Hematopoietic multipotent progenitor cell treated with erythropoietin and hydrocortisone succinate and interleukin-3 and kit ligand, for 15 days (in vitro differentiated cells): ENCODE measurements around the gene CST9.
"Not testable (repeated sequence)": the region's sequence is repeated elsewhere in the genome, so short reads cannot be mapped to it uniquely, and the experiment has no call there.

Experiments
- DNase-seq: peaks from one replicate; pipeline ENCODE4 v3.0.0-alpha.2; 2015; ENCODE audit warnings: low spot score

CST9 gene

DNA sequence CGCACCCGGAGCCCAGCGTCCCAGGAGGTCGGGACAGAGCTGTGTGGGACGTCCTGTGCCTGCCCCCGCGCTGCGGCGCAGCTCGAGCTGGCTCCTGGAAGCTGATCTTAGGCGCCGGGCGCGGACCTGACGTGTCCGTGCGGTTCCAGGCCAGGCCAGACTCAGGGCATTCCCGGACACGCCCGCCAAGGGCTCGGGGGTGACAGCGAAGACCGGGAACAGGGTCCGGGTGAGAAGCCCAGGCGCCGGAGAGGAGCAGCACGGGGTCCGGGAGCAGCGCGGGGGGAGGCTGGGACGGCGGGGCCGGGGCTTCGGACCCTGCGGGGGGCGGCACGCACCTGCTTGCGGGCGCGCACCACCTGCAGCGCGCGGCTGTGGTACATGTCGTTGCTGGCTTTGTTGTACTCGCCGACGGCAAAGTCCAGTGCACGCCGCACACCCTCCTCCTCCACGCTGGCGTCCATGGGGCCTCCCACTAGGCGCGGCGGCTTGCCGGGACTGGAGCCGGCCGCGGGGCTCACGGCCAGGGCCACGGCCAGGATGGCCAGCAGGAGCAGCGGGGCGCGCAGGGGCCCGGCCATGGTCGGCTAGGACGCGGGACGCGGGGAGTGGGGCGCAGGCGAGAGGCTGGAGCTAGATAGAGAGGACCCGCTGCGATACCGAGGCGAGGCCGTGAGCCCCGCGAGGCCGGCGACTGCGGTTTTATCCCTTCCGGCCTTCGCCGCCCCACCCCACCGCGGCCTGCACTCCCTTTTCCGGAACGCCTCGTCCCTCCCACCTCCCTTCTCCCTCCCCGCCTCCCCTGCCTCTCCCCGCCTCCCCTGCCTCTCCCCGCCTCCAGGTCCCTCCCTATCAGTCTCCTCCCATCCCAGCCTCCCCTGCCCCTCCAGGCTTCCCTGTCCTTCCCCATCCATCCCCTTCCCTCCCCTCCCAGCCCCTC, 31.8 kb upstream of the CST9 start, which contains the start of gene CST3:
CST3 (minus strand) TSS at position 674 of the 940 bp plus-strand sequence; CDS start at position 581, 93 bp downstream.
- DNase-seq: peak; percentile 58

DNA sequence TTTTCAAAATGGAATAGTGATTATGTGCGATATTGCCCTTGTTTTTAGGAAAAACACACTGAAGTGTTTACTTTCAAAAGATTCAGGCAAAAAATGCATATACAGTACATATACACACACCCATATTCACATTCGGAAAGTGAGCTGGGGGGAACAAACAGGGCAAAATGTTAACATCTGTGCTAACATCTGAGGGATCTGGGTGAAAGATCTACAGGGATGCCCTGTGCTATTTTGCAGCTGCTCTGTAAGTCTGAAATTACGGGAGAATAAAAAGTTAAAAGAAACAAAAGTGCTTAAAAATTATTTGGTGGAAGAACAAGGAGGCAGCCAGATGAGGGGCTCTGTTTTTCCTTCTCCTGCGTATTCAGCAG, 31.2 kb upstream of the CST9 start:
- DNase-seq: no peak

DNA sequence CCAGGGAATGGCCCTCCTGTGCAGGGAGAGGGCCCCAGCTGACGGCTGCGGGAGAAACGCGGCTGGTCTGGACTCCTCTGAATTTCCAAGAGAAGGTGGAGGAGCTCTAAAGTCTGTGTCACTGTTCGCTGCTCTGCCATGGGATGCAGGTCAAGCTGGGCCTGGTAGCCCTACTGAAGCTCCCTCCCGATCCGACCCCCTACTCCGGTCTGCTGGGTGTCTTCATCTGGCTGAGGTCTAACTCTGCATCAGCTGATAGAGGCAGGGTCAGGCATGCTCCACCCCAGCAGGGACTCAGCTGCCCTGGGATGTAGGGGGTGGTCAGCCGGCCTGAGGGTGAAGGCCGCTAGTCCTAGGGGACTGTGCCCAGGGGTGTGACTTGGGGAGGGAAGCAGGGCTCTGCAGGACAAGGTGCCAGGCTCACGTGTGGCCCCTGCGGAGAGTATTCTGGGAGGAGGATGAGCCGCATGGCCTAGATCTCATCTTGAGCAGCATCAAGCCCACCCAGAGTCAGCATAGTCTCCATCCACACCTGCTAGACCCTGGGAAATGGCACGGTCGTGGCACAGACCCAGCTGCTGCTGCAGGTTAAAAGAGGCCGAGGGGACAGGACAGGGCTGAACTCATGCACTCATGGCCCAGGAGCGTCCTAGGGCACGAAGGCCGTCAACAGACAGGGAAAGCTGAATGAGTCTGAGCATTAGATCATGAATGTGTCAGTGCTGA, 30.6 kb upstream of the CST9 start:
- DNase-seq: no peak

DNA sequence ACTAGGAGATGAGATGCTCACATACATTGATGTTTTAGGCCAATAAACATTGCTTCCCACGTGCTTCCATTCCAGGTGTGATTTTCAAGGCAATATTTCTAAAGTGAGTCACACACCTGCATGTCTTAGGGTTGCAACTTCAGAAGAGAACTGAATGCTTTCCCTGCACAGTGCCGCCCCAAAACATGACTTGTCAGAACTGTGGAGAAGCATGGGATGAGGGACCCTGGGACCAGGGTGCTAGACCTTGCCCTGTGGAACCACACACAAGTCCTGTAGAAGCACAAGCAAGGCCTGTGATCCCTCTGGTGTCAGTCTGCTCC, 30.0 kb upstream of the CST9 start:
- DNase-seq: not testable (repeated sequence)

DNA sequence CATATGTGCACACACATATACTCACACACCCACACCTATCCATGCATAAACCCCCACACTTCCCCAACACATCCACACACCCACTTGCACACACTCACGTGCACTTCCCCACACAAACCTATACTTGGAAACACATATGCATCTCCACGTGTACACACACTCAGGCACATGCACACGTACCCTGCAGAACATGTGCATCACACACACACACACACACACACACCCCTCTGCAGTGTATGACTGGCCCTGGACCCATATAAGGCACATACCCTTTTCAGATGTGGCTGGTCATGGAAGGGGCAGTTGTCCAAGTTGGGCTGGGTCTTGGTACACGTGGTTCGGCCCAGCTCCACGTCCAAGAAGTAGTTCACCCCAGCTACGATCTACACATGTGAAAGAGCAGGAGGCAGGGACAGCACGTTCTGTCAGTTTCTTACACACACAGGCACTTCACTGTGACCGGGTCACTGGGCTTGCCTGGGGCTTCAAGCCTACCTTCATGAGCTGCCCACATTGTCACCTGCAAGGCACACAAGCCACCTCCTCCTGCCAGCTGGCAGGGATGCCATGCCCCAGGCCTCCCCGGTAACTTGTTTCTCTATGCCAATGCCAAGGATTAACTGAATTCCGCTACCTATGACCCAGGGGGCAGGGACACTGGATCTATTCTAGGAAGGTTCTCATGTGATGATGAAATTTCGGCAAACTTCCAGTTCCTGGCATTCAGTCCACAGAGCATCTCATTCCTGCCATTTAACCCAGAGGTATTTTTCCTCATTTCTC, 29.5 kb upstream of the CST9 start:
- no peak for DNase-seq

DNA sequence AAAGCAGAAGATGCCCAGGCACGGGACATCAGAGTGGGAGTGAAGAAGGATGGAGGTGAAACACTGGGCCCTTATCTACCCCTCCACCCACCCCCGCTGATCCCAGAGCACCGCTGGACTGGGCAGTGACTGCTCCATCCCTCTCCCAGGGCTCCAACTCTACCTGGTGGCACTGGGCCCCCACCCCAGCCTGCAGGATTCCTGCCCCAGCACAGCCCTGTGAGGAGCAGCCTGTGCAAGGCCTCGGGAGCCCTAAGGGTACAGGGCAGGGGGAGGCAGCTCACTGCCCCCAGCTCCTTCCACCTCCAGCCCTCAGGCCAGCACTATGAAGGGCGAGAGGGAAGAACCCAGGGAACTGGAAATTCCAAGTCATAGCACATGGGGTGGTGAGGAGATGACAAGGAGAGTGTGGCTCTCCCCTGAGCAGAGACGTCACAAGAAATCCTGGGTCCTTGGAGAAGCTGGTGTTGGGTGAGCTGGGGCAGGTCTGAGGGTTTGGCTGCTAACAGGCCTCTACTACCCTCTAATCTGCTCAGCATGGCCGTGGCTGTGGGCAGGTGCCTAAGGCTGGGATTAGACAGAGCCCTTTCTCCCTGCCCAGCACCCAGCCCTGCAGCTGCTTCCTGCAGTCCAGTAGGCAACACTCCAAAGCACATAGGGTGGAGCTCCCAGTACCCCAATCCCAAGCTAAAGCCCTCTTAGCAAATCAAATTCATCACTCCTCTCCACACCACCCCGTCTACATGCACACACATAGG, 28.5 kb upstream of the CST9 start:
- no peak for DNase-seq

DNA sequence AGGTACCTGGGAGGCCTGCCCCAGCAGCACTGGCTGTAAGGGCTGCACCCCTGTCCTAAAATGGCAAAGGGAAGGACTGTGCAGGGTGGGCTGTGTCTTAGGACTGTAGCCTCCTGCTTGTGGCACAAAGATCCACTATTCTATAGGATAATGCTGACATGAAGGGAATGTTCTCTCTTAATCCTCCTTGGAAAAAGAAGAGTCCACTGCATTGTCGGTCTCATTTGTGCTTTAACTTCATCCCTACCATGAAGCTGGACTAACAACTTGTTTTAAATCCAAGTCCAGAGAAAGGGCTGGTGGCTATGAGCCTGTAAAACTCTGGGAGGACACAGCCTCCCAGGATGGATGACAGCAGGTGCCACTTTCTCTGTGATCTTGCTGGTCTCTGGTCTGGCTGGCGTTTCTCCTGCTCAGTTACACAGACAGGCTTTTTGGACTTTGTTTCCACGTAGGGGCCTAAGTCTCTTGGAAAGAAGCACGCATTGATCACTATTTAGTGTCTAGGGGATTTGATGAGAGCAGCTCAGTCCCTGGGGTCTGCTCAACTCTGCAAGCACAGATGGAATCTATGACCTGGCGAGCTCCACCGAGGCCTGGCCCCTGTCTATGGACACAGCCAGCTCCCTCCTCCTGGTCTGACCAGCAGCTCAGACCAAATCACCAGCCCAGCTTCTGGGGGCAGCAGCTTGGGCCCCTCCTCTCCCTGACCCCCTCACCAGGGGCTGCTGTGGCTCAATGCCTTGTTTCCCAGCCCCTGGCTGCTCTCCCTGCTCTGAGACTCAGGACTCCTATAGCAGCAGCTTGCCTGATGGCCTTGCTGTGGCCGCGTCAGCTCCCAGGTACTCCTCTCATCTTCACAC, 27.2 kb upstream of the CST9 start:
- DNase-seq: no peak

DNA sequence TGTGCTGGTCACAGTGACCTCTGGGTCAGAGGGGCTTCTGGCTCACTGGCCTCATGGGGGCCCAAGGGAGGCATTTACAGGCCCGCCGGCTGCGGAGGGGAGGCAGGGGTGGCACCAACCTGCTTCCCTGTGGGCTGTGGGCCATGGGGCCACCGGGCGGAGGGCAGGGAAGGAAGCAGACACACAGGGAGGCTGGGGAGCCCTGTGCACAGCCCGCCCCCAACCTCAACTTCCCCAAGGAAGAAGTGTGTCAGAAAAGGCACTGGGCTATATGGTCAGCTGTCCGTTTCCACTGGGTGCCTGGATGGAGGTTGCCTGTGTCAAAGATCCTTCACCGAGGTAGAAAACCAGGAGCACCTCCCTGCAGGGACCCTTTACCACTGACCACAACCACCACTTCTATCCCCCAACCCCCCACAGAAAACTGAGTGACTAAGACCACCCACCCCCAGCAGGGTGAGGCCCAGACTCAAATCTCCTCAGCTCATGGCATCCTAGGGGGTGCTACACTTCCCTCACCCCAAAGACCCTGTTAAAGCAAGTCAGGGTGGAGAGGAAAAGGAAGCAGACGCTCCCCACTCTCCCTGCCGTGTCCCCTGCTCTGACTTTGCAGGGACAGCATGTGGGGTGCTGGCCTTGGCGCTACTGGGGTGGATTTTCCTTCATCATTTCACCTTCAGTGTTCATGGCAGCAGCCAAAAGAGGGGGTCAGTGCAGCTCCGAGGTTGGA, 26.4 kb upstream of the CST9 start:
- no peak for DNase-seq

DNA sequence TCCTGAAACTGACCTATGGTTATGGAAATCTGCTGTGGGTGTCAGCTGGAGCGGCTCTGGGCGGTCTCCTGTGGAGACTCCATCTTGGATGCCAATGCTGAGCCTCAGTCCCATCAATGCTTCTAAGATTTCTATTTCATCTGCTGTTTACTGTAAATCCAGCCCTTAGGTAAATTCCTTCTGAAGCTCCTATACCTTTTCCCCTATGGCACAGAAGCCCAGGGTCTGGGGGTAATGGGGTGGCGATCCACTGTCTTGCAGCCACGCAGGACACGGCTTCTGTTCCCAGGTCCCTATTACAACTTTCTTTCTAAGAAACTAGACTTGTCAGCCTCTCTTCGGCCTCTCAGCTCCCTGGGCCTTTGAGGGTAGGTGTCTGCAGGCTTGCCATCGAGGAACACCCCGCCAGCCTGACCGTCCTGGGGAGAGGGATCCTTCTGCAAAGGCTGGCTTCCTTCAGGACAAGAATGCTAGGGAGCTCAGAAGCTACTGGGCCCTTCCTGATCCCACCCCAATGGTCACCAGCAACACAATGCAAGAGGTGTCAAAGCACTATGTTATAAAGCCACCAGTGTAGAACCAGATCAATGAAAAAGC, 25.6 kb upstream of the CST9 start:
- no peak for DNase-seq

DNA sequence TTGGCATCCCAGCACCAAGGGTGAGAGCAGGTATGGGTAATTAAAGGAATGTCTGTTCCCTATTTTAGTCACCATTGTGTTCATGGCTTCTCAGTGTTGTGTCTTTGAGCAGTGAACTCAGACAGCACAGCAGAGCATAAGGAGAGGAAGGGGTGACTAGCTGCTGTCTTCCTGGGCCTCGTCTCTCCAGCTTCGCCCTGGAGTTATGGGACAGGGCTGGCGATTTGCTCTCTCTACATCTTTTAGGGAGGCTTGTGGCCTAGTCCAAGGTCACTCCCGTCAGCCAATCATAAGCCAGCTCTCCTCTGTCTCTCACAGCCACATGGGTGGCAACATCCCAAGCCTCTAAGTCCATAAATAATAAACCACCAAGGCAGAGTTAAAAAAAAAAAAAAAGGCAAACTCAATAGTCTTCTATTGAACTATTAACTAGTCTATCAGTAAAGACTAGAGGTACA, 24.7 kb upstream of the CST9 start:
- no peak for DNase-seq

DNA sequence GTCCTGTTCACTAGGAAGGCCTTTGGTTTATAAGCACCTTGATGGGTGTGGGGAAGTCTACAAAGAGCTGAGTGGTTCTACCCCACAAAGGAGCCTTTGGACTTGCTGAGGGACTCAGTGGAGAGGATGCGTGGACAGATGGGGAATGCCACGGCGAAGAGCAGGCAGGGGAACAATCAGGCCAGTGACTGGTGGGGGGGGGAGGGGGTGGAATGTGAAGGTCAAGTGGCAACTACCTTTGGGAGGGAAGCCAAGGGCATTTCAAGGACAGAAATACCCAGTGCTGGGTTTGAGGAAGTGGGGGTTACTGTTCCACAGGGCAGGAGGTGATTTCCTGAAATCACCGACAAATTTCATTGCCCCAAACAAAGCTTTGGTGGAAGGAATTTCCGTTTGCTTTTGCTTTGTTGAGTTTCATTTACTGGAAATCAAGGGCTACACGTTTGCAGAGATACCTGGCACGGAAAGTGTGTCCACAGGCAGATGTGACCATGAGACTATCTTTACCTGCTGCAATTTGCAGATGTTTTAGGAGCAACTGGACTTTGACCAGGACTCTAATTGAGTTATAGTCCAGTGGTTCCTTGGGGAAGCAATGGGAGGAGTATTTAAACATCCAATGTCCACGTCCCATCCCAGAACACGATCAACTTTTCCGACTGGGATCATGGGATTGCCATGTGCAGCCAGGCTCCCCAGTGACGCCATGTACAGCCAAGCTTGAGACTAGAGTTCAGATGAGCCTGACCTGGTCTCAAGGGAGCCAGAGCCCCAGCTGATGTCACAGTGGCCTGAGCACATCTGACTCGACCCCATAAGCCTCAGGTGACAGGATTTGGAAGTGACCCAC, 24.1 kb upstream of the CST9 start:
- DNase-seq: no peak

DNA sequence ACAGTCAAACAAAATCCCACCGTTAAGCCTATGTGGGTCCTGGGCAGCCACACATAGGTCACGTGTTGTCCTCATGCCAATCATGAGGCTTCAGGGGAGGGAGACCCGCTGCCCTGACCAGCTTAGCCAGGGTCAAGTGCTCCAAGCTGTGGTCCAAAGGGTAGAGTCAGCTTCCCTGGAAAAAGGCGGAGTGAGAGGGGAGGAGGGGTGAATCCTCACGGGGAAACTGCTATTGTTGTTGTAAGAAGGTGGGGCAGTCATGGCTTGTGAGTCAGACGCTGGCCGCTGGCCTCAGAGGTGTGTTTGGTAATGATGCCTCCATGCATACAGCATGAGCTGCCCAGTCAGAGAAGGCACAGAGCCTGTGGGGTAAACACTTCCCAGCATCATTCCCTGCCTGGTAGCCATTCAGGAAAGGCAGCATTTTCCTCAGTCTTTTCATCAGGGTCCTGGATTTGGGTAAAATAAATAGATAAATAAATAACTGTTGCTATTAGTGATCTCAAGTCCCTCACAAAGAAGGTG, 23.4 kb upstream of the CST9 start:
- DNase-seq: no peak

DNA sequence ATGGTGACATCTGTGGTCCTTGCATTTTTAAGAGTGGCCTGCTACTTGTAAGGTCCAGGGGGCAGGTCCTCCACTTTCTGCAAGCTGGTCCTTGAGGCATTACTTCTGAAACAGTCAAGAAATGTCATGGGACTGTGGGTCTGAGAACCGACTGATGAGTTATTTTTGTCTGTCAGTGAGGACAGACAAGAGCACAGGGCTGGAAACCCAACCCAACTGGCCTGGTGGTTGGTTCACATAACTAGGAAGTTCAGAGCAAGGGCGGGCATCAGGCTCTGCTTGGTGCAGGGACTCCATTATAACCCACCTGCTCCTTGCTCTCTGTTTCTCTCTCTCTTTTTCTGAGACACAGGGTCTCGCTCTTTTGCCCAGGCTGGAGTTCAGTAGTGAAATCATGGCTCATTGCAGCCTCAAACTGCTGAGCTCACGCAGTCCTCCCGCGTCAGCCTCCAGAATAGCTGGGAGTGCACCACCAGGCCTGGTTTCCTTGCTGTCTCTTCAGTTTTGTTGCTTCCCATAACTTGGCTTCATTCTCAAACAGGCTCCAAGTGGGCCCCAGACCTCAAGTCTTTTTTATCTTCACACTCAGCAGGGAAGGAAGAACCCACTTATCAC, 22.8 kb upstream of the CST9 start:
- no peak for DNase-seq

DNA sequence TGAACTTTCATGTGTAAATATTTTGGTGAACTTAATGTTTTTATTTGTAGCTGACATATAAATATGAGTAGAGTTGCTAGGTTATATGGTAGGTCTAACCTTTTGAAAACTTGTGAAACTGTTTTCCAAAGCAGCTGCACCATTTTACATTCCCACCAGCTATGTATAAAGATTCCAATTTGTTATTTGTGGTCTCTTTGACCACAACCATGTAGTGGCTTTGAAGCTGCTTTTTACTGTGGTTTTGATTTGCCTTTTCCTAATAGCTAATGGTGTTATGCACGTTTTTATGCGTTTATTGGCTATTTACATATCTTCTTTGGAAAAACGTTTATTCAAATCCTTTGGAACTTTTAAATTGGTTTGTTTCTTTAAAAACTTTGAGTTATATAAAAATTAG, 21.8 kb upstream of the CST9 start:
- no peak for DNase-seq

DNA sequence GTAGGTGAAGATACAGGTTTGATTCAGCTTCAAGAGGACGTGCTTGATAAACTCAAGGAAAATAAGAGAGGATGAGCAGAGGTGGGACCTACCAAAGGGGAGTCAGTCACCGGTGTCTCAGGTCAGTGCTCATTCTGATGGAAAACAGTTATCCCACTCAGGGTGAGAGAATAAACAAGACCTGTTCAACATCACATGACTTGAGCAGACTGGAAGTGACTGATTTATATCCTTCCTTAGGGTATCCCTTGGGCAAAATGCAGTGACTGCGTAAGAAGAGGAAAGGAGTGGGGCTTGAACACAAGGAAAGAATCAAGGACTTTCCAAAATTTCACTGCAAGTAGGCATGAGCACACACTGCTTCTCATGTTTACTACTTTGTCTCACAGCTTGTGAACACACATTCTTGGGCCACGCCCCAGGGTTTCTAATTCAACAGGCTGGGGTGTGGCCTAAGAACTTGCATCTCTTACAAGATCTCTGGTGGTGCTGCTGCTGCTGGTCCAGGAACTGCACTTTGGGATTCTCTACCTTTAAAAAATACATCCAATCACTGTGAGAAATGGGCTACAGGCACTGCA, 20.4 kb upstream of the CST9 start:
- DNase-seq: no peak

DNA sequence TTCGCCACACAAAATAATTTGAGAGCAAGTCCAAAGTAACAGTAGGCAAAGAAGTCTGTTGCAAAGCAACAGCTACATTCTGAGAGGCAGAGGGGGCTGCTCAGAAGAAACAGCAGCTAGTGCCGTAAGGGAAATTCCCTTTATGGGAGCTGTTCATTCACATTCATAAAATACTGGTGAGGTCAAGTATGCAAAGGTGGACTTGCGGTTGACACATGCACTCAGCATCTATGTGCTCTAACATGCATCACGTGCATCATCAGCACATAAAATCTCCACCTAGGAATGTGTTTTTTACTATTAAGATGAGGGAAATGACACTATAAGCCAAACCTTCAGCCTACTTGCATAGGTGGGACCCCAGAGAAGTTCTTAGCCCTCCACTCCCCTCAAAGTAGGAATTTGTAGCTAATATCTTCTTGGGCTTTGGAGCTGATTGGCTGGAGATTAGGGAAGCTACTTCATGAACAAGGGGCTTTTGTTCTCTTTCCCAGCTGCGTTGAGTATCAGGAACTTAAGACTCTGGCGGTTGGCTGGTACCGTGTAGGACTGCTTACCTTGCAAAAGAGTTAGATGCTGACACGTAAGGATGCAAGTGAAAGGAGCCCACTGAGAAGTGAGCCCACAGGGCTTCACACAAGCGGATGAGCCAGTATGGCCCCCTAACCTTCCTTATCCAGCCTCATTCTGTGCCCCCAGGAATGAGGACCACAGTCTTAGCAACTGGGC, 19.7 kb upstream of the CST9 start:
- DNase-seq: no peak

DNA sequence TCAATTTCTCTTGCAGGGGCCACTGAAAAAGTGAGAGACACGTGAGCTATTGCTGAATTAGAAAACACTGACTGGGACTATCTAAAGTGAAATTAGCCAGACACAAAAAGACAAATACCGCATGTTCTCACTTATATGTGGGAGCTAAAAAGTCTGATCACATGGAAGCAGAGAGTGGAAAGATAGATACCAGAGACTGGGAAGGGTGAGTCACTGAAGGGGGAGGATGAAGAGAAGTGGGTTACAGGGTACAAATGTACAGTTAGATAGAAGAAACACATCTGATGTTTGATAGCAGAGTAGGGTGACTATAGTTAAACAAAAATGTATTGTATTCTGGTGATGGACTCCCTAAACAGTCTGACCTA, 18.6 kb upstream of the CST9 start:
- DNase-seq: no peak
